OCI-M1 (cell line): ENCODE data around the gene IFT81.
"Not testable (repeated sequence)": the region's sequence is repeated elsewhere in the genome, so short reads cannot be mapped to it uniquely, and the experiment has no call there.

Source experiments
- DNase-seq: peaks from one replicate; lab custom pipeline; 2025; lab: John Stamatoyannopoulos, UW

IFT81 gene

GRCh38 chr12:110108309-110109036 lies 15.7 kb upstream of the IFT81 start:
- no peak for DNase-seq

- no peak for DNase-seq
Measured at GRCh38 chr12:110109037-110109836, 14.9 kb upstream of the IFT81 start.

GRCh38 chr12:110109837-110110535 lies 14.2 kb upstream of the IFT81 start:
- no peak for DNase-seq

GRCh38 chr12:110111476-110112334 lies 12.5 kb upstream of the IFT81 start:
- DNase-seq = no peak

- DNase-seq = no peak
Measured at GRCh38 chr12:110112335-110112660, 11.9 kb upstream of the IFT81 start.

GRCh38 chr12:110114528-110114937 lies 9.6 kb upstream of the IFT81 start:
- no peak for DNase-seq

GRCh38 chr12:110115675-110116074 lies 8.5 kb upstream of the IFT81 start:
- no peak for DNase-seq

- DNase-seq = no peak
Measured at GRCh38 chr12:110116623-110117022, 7.5 kb upstream of the IFT81 start.

- not testable (repeated sequence) for DNase-seq
Measured at GRCh38 chr12:110117210-110117609, 6.9 kb upstream of the IFT81 start.

GRCh38 chr12:110117956-110118685 lies 6.0 kb upstream of the IFT81 start:
- no peak for DNase-seq

- no peak for DNase-seq
Measured at GRCh38 chr12:110122929-110123328, 1.2 kb upstream of the IFT81 start.

GRCh38 chr12:110123919-110124268 lies 263 bp upstream of the IFT81 start:
- no peak for DNase-seq

GRCh38 chr12:110126557-110126956 lies 2.4 kb downstream of the IFT81 start:
- DNase-seq = no peak

- DNase-seq = peak; percentile 57
Measured at GRCh38 chr12:110134691-110135411, 10.7 kb downstream of the IFT81 start.

GRCh38 chr12:110135806-110136205 lies 11.6 kb downstream of the IFT81 start:
- DNase-seq = no peak

GRCh38 chr12:110137786-110138185 lies 13.6 kb downstream of the IFT81 start:
- no peak for DNase-seq

GRCh38 chr12:110141389-110141788 lies 17.2 kb downstream of the IFT81 start:
- no peak for DNase-seq

- DNase-seq = no peak
Measured at GRCh38 chr12:110146986-110147385, 22.8 kb downstream of the IFT81 start.

- DNase-seq = no peak
Measured at GRCh38 chr12:110149086-110149660, 25.0 kb downstream of the IFT81 start.

GRCh38 chr12:110156766-110157165 lies 32.6 kb downstream of the IFT81 start:
- DNase-seq = no peak
